SKM-1 (cell line): Measurements from ENCODE around the gene OR10A5.
"Not testable (repeated sequence)": the region's sequence is repeated elsewhere in the genome, so short reads cannot be mapped to it uniquely, and the experiment has no call there.

ENCODE experiments used
- DNase-seq: peaks from one replicate; lab custom pipeline; 2025; ENCODE audit not compliant: unreplicated experiment; lab: John Stamatoyannopoulos, UW

Gene OR10A5

DNA sequence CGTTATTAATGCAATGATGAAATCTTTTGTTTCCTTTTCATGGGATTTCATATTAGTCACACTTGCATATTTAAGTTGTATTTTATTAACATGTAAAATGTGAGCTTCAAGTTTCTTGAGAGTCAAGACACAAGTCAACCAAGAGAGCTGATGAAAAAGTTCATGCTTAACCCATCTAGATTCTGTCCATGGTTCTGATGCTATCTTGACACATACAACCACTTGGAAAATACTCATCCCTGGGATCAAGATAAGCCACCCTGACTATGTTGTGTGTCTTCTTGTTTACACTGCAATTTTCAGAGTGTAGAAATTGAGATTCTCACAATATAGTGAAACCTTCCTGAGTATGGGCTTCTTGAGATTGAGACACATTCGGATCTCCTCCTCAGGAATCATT lies 30.3 kb downstream of the OR10A5 start:
- no peak for DNase-seq

DNA sequence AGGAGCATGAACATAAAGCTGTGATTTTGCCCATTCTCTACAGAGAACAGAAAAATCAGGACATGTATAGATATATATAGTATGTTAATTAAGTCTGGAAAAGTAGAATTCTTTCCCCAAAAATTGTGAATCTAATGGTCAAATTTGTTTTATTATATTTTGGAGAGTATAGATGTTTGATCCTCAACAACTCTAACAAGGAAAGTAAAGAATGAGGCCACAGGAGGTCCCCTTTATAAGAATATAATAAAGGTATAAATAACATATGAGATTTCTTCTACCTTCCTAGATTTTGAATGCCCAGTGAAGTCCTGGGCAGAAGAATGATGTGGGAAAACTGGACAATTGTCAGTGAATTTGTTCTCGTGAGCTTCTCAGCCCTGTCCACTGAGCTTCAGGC lies 30.8 kb downstream of the OR10A5 start, which contains the start of gene OR10A4:
Gene OR10A4, plus strand, starts transcription at position 301 of the 400 bp plus-strand sequence. Its CDS starts 23 bp downstream, at position 324.
- no peak for DNase-seq

DNA sequence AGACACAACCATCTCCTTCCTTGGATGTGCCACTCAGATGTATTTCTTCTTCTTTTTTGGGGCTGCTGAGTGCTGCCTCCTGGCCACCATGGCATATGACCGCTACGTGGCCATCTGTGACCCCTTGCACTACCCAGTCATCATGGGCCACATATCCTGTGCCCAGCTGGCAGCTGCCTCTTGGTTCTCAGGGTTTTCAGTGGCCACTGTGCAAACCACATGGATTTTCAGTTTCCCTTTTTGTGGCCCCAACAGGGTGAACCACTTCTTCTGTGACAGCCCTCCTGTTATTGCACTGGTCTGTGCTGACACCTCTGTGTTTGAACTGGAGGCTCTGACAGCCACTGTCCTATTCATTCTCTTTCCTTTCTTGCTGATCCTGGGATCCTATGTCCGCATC lies 31.4 kb downstream of the OR10A5 start:
- DNase-seq = no peak

DNA sequence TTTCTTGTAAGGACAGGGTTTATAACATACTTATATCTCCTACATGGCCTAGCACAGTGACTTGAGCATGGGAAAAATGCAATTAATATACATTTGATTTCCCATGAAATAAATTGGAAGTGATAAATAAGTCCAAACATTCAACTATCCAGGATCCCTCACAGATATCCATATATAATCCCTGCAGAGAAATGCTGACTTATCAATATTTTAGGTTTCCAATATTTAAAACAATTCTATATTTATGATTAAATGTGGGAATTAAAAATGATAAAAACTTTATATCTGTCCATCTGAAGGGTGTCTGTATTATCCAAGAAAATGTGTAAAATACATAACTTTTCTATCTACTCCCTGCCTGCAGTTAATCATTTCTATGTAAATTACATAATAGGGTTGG lies 37.3 kb downstream of the OR10A5 start:
- DNase-seq = no peak

DNA sequence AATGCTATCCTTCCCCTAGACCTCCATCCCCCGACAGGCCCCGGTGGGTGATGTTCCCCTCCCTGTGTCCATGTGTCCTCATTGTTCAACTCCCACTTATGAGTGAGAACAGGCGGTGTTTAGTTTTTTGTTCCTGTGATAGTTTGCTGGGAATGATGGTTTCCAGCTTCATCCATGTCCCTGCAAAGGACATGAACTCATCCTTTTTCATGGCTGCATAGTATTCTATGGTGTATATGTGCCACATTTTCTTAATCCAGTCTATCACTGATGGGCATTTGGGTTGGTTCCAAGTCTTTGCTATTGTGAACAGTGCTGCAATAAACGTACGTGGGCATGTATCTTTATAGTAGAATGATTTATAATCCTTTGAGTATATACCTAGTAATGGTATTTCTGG lies 42.2 kb downstream of the OR10A5 start:
- not testable (repeated sequence) for DNase-seq

DNA sequence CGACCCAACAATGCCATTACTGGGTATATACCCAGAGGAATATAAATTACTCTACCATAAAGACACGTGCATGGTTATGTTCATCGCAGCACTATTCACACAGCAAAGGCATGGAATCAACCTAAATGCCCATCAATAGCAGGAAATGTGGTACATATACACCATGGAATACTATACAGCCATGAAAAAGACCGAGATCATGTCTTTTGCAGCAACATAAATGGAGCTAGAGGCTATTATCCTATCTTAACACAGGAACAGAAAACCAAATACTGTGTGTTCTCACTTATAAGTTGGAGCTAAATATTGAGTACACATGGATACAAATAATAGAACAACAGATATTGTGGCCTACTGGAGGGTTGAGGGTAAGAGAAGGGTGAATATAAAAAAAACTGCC lies 43.3 kb downstream of the OR10A5 start:
- no peak for DNase-seq

DNA sequence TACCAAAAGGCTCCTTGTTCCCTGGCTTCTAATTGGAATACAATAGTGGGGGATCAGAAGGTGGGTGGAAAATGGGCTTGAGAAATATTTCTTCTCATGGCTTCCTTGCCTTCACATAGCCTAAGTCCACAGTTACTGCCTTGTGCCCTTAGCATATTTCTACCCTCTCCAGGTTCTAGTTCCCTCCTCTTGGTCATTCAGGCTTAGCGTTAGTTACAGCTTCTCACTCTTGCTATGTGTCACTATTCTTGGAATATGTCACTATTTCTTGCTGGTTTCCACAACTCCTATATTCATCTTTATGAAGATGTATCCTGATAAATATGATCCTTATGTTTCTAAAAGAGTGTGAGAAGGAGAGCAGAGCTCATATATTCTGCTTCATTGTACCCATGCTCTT lies 44.4 kb downstream of the OR10A5 start:
- no peak for DNase-seq

DNA sequence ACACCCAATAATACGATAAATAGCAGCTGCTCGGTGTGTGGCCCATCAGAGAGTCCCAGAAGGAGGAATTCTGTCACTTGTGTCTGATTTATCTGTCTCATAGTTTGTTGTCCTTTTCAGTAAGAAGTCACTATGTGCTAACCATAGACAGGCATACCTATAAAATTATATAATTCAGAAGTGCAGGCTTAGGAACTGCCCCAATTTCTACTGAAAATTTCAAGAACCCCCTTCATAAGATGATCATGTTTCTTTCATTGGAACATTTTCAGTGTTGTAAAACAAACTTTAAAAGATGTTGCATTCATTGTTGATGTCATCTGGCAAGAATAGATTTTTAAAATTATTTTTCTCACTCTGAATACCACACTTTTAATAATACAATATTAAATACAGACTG lies 46.9 kb downstream of the OR10A5 start, which contains the start of gene OR2D2:
Gene OR2D2, minus strand, starts transcription at position 101 of the 400 bp plus-strand sequence. Its CDS starts 0 bp downstream, at position 101.
- no peak for DNase-seq

DNA sequence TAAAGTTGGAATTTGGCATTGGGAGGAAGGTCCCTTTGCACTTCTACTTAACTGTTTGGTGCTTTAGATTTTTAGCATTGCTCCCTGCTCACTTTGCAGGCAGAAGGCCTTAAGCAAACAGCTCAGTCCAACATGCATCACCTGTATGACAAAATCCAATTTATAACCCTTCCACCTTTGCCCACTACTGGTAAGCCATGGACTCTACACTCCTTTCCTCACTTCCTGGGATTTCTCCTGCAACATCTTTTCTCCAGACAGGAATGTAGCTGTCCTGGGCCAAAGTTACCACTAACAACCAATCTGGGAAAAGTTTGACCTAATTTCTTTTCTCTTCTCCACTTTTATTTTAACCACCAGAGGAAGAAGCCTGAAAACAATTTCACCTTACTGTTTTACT lies 48.6 kb downstream of the OR10A5 start:
- DNase-seq = no peak

DNA sequence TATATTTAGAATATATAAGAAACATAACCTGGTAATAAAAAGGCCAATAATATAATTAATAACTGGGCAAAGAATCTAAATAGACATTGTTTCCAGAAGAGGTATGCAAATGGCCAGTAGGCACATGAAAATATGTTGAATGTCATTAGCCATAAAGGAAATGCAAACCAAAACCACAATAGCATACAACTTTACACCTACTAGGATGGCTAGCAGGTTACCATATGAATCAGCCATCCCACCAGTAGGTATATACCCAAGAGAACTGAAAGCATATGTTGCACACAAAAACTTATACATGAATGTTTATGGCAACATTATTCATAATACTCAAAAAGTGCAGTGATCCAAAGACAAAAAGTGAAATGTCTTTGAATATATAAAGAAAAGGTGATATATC lies 49.5 kb downstream of the OR10A5 start:
- no peak for DNase-seq
